GM19239 (cell line): ENCODE measurements around the gene RNF224.
"Not testable (repeated sequence)": the region's sequence is repeated elsewhere in the genome, so short reads cannot be mapped to it uniquely, and the experiment has no call there.

Experiments used
- DNase-seq: peaks from one replicate; pipeline ENCODE4 v3.0.0; 2011; ENCODE audit warnings: low spot score; ENCODE audit not compliant: insufficient read length
- FAIRE-seq: peaks from 2 replicates; lab custom pipeline; 2011; peaks lifted over from hg19 to GRCh38; lab: Jason Lieb, UNC

The RNF224 gene

GRCh38 chr9:137235424-137236237 is 8.3 kb downstream of the RNF224 start:
- FAIRE-seq = no peak
- DNase-seq = no peak

- peak; percentile 64 for FAIRE-seq
- peak; percentile 100 for DNase-seq
Measured at GRCh38 chr9:137236238-137236935, 9.1 kb downstream of the RNF224 start.

GRCh38 chr9:137236936-137237421 is 9.7 kb downstream of the RNF224 start:
- DNase-seq (no peak), FAIRE-seq (no peak)

GRCh38 chr9:137237759-137238726 is 10.7 kb downstream of the RNF224 start:
- DNase-seq = no peak
- FAIRE-seq = no peak

- not testable (repeated sequence) for DNase-seq, FAIRE-seq
Measured at GRCh38 chr9:137239541-137240200, 12.4 kb downstream of the RNF224 start.

GRCh38 chr9:137240318-137240840 is 13.1 kb downstream of the RNF224 start:
- FAIRE-seq (peak; percentile 68), DNase-seq (no peak)

- peak; percentile 100 for FAIRE-seq
- peak; percentile 100 for DNase-seq
Measured at GRCh38 chr9:137240841-137241489, 13.7 kb downstream of the RNF224 start, which contains the start of gene TUBB4B. Gene TUBB4B, plus strand, starts transcription at chr9:137241287. Its CDS starts 74 bp downstream, at chr9:137241361.

GRCh38 chr9:137241490-137242268 is 14.4 kb downstream of the RNF224 start:
- DNase-seq (no peak), FAIRE-seq (no peak)

GRCh38 chr9:137242269-137243203 is 15.2 kb downstream of the RNF224 start:
- peak; percentile 8 for FAIRE-seq
- no peak for DNase-seq

- DNase-seq, FAIRE-seq: not testable (repeated sequence)
Measured at GRCh38 chr9:137243266-137243625, 15.9 kb downstream of the RNF224 start.

- FAIRE-seq (no peak), DNase-seq (no peak)
Measured at GRCh38 chr9:137243626-137244485, 16.6 kb downstream of the RNF224 start.

GRCh38 chr9:137244486-137245449 is 17.5 kb downstream of the RNF224 start:
- no peak for DNase-seq
- no peak for FAIRE-seq

GRCh38 chr9:137245450-137246421 is 18.4 kb downstream of the RNF224 start:
- no peak for FAIRE-seq
- no peak for DNase-seq
